GM12874 (cell line): ENCODE results near the gene USP2.

ENCODE experiments used
- TF ChIP-seq, protein P1 (sequence below): IDR thresholded peaks from 2 replicates; pipeline ENCODE4 v1.5.1; 2011; ENCODE audit warnings: low read depth, mild to moderate bottlenecking, control low read depth, low read length, moderate library complexity; ENCODE audit not compliant: insufficient read depth

USP2 gene, protein sequence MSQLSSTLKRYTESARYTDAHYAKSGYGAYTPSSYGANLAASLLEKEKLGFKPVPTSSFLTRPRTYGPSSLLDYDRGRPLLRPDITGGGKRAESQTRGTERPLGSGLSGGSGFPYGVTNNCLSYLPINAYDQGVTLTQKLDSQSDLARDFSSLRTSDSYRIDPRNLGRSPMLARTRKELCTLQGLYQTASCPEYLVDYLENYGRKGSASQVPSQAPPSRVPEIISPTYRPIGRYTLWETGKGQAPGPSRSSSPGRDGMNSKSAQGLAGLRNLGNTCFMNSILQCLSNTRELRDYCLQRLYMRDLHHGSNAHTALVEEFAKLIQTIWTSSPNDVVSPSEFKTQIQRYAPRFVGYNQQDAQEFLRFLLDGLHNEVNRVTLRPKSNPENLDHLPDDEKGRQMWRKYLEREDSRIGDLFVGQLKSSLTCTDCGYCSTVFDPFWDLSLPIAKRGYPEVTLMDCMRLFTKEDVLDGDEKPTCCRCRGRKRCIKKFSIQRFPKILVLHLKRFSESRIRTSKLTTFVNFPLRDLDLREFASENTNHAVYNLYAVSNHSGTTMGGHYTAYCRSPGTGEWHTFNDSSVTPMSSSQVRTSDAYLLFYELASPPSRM

DNA sequence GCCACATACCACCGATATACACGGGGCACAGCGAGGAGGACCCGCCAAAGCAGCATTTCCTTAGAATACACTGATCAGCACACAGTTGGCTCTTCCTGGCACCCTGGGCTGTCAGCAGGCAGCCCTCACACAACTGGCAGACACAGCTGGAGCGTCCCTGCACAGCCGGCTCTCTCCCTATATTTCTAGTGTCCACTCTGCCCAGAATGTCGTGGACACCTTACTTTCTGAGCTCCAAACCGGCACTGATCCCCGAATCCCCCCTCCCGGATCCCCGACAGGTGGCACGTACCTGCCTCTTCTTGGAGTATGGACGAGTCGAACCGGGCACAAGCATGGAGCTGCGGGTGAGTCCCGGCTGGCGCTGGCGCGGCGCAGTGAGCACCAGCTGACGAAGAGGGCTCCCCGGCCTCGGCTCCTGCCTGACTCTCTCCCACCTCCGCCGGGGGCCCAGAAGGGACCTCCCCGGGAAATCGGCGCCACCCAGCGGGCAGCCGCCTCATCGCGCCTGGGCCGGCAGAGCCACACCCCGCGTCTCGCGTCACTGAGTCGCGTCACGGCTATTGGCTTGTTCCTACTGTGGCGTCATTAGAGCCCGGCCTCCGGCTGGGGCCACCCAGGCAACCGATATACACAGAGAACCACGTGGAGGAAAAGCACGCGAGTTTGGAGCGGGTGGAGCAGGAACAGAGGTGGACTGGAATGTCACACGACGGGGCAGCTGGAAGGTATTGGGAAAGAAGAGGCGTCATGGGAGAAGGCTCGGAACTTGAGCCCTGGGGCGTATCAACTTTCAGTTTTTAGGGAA, at the start of gene USP2:
TSS of gene USP2 (minus strand) at position 510 of the 808 bp plus-strand sequence. CDS start 8,210 bp downstream, outside the sequence.
- TF ChIP-seq, protein P1, sequence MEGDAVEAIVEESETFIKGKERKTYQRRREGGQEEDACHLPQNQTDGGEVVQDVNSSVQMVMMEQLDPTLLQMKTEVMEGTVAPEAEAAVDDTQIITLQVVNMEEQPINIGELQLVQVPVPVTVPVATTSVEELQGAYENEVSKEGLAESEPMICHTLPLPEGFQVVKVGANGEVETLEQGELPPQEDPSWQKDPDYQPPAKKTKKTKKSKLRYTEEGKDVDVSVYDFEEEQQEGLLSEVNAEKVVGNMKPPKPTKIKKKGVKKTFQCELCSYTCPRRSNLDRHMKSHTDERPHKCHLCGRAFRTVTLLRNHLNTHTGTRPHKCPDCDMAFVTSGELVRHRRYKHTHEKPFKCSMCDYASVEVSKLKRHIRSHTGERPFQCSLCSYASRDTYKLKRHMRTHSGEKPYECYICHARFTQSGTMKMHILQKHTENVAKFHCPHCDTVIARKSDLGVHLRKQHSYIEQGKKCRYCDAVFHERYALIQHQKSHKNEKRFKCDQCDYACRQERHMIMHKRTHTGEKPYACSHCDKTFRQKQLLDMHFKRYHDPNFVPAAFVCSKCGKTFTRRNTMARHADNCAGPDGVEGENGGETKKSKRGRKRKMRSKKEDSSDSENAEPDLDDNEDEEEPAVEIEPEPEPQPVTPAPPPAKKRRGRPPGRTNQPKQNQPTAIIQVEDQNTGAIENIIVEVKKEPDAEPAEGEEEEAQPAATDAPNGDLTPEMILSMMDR = peak; percentile 91

DNA sequence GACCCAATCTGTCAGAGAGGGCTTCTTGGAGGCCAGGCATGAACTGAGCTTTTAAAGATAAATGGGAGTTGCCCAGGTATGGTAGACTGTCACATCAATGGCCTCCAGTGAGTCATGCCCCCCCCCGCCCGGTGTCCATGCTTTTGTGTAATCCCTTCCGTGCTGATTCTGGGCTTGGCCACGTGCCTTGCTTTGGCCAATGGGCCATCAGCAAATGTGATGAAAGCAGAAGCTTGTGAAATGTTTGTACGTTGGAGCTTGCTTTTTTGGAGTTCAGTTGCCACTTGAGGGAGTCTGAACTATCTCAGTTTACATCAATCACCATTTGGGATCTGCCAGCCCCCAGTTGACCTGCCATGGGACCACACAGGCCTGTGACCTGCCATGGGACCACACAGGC, 45.8 kb upstream of the USP2 start:
- TF ChIP-seq, protein P1 = no peak

DNA sequence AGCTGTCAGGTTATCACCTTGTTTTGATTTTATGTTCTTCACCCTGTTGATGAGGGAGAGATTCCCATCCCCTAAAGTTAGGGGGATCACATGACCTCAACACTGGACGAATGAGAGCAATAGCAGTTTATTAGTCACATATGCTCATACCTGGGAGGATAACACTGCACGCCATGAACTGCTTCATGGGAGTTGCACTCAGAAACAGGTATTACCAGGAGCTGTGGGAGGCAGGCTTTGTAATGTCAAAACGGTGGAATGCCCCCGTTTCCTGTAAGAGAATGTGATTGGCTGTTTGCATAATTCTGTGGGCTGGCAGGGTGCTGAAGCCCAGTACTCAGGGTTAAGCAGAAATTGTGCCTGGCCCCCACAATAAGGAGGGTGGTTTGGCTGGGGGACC, 44.7 kb upstream of the USP2 start:
- TF ChIP-seq, protein P1 = no peak

DNA sequence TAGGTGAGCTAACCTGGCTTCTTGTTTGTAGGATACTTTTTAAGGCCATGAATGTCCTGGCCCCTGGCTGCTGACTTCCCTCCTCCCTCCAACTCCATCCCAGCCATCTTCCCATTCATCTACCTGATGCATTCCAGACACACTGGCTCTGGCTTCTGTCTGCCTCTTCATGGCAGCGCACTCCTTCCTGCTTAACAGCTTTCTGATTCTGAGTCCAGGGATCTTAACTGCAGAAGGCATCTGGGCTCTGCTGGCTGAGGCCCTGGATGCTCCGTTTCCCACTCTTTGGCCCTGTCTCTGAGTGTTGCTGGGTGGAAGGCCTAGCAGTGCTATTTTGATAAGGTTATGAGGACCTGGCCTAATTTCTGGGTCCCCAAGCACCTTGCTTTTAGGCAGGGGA, 43.3 kb upstream of the USP2 start:
- TF ChIP-seq, protein P1 = no peak

DNA sequence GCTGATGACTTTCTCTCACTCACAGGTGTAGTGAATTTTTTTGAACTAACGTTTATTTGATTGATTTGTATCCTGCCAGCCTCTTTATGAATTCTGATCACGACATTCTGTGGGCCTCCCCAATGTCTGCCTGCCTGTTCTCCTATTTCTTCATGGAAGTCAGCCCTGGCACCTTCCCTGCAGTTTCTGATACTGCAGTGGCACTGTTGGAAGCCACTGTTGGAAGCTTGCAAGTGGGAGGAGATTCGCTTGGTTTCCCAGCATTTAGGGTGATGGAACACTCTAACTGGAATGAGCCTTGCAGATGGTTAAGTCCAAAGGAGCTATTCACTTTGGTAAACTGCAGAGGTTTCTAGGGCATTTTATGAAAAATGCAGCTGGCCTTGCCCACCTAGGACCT, 42.8 kb upstream of the USP2 start:
- TF ChIP-seq, protein P1 = no peak

DNA sequence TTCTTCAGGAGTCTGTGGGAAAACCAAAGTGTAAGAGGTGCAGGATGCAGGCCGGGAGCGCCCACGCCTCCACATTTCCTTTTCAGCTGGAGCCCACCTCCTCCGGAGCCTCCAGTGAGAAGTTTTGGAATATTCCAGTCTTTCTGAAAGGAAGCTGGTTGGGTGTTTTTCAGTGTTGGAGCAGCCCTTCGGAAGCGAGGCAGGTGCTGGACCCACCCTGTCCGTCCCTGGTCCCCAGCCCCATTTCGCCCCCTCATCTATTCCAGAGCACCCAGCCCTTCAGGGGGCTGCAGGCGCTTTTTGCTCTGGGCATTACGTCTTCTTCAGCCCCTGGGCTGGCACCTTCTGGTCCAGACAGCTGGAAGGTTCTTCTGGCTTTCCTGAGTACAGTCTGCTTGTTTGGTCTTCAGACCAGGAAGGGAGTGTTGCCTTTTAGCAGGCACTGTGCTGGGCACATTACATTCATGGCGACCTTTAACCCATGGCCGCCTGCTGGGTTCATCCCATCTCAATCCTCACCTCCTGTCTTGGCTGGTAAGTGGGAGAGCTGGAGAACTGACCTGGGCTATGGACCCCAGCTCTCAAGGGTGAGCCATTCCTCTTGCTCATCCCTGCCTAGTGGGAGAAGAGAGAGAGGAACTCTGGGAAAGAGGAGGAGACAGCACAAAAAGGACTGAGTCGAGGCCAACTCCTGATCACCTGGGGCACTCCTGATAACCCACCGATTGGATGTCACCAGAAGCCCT, 42.2 kb upstream of the USP2 start:
- TF ChIP-seq, protein P1 = no peak
